ENCODE results near the gene PRKD2.

Gene PRKD2

GRCh38 chr19:46746281-46747057 lies 29.6 kb upstream of the PRKD2 start, which contains the start of gene STRN4 (continued):
- TF ChIP-seq ZNF148 (tag by site-specific recombination; IDR thresholded peaks at IDR 0.05; ENCODE audit: borderline replicate concordance) (no peak), ZNF266 (tag by site-specific recombination; IDR thresholded peaks at IDR 0.05; ENCODE audit: low read depth) (no peak), GLI4 (tag by site-specific recombination; IDR thresholded peaks at IDR 0.05) (no peak), KLF16 (tag by site-specific recombination; IDR thresholded peaks at IDR 0.05) (0 out of 2 replicates have a peak, but pooled peaks have one; percentile 28), ZNF423 (tag by site-specific recombination; IDR thresholded peaks at IDR 0.05) (no peak), ZFP37 (tag by site-specific recombination; IDR thresholded peaks at IDR 0.05) (no peak), ZNF701 (tag by site-specific recombination; IDR thresholded peaks at IDR 0.05) (no peak), EGR2 (tag by site-specific recombination; IDR thresholded peaks at IDR 0.05; ENCODE audit: low read depth) (no peak), ZNF791 (tag by site-specific recombination; IDR thresholded peaks at IDR 0.05) (no peak), ZNF398 (tag by site-specific recombination; IDR thresholded peaks at IDR 0.05) (0 out of 2 replicates have a peak, but pooled peaks have one; percentile 32), KLF1 (tag by site-specific recombination; IDR thresholded peaks at IDR 0.05) (peak; percentile 12; the same call in 1 of the 2 replicates), ZNF558 (tag by site-specific recombination; IDR thresholded peaks at IDR 0.05) (no peak), SCRT1 (tag by site-specific recombination; IDR thresholded peaks at IDR 0.05; ENCODE audit: borderline replicate concordance) (no peak), ZNF645 (tag by site-specific recombination; IDR thresholded peaks at IDR 0.05) (no peak), ZNF530 (tag by site-specific recombination; IDR thresholded peaks at IDR 0.05; ENCODE audit: low read depth) (no peak), ZBTB26 (tag by site-specific recombination; optimal IDR thresholded peaks at IDR 0.05) (peak; percentile 52), ZNF404 (tag by site-specific recombination; IDR thresholded peaks at IDR 0.05) (no peak), ZNF580 (tag by site-specific recombination; IDR thresholded peaks at IDR 0.05) (no peak), ZNF391 (tag by site-specific recombination; IDR thresholded peaks at IDR 0.05; ENCODE audit: borderline replicate concordance, low read depth) (no peak), ZNF354C (tag by site-specific recombination; IDR thresholded peaks at IDR 0.05; ENCODE audit: borderline replicate concordance, low read depth) (no peak), ZNF2 (tag by site-specific recombination; IDR thresholded peaks at IDR 0.05) (no peak), ZNF692 (tag by site-specific recombination; IDR thresholded peaks at IDR 0.05) (no peak), ZNF555 (tag by site-specific recombination; conservative IDR thresholded peaks at IDR 0.05) (no peak), ZNF174 (tag by site-specific recombination; IDR thresholded peaks at IDR 0.05) (no peak), ZBTB49 (tag by site-specific recombination; IDR thresholded peaks at IDR 0.05; ENCODE audit: low read depth) (no peak)
